GM19193 (cell line): ENCODE results near the gene TRIM39.

Experiments used
- POLR2A ChIP-seq: IDR thresholded peaks from 4 replicates; pipeline ENCODE4 v1.6.1; 2011; ENCODE audit not compliant: insufficient read depth, insufficient read length; ENCODE audit errors: extremely low read depth

Gene TRIM39

GRCh38 chr6:30326526-30327231 lies at the start of gene TRIM39:
Gene TRIM39, plus strand, starts transcription at chr6:30326927. Its CDS starts 2,391 bp downstream, at chr6:30329318.
- TF ChIP-seq POLR2A: peak; percentile 83

- no peak for TF ChIP-seq POLR2A
Observed at GRCh38 chr6:30282522-30282921, 44.2 kb upstream of the TRIM39 start.

GRCh38 chr6:30283761-30284160 lies 43.0 kb upstream of the TRIM39 start:
- TF ChIP-seq POLR2A: no peak

GRCh38 chr6:30287139-30287538 lies 39.6 kb upstream of the TRIM39 start:
- TF ChIP-seq POLR2A: no peak

- no peak for TF ChIP-seq POLR2A
Observed at GRCh38 chr6:30295837-30296236, 30.9 kb upstream of the TRIM39 start.

GRCh38 chr6:30304002-30304401 lies 22.7 kb upstream of the TRIM39 start:
- TF ChIP-seq POLR2A: no peak

GRCh38 chr6:30311101-30311500 lies 15.6 kb upstream of the TRIM39 start:
- no peak for TF ChIP-seq POLR2A

- no peak for TF ChIP-seq POLR2A
Observed at GRCh38 chr6:30311671-30312070, 15.1 kb upstream of the TRIM39 start.

- no peak for TF ChIP-seq POLR2A
Observed at GRCh38 chr6:30312266-30312665, 14.5 kb upstream of the TRIM39 start.

- TF ChIP-seq POLR2A: no peak
Observed at GRCh38 chr6:30312676-30313321, 13.9 kb upstream of the TRIM39 start.

GRCh38 chr6:30315156-30315555 lies 11.6 kb upstream of the TRIM39 start:
- TF ChIP-seq POLR2A: no peak

GRCh38 chr6:30317913-30318589 lies 8.7 kb upstream of the TRIM39 start:
- TF ChIP-seq POLR2A: no peak

GRCh38 chr6:30319146-30319835 lies 7.4 kb upstream of the TRIM39 start:
- no peak for TF ChIP-seq POLR2A

GRCh38 chr6:30321692-30322388 lies 4.9 kb upstream of the TRIM39 start:
- TF ChIP-seq POLR2A: no peak
